ENCODE results near the gene TENM3.

DNA sequence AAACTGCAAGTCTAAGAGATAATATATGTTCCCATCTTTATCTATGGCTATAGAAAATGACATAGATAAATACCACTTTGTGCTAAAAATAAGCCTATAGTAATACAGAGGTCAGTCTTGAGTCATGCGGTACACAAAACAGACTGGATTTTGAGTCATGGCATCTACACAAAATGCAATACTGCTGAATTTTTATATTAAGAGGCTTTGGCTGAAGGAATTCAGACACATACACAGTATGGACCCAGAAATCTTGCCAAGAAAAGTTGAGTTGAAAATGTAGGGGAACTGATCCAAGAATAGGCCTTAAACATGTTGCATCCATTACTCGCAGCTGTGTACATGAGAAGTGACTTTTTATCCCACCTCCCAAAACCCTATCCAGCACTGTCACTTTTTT, 184.4 kb downstream of the TENM3 start:
- TF ChIP-seq POLR2A (IDR thresholded peaks at IDR 0.05; ENCODE audit: low read depth, low read length) (no peak), MYC (IDR thresholded peaks at IDR 0.05; ENCODE audit: low read depth, low read length) (no peak)
- TF ChIP-seq, protein P1, sequence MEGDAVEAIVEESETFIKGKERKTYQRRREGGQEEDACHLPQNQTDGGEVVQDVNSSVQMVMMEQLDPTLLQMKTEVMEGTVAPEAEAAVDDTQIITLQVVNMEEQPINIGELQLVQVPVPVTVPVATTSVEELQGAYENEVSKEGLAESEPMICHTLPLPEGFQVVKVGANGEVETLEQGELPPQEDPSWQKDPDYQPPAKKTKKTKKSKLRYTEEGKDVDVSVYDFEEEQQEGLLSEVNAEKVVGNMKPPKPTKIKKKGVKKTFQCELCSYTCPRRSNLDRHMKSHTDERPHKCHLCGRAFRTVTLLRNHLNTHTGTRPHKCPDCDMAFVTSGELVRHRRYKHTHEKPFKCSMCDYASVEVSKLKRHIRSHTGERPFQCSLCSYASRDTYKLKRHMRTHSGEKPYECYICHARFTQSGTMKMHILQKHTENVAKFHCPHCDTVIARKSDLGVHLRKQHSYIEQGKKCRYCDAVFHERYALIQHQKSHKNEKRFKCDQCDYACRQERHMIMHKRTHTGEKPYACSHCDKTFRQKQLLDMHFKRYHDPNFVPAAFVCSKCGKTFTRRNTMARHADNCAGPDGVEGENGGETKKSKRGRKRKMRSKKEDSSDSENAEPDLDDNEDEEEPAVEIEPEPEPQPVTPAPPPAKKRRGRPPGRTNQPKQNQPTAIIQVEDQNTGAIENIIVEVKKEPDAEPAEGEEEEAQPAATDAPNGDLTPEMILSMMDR (IDR thresholded peaks at IDR 0.05; ENCODE audit: extremely low read depth in 1 of 2, insufficient read depth in 1 of 2, low read depth in 1 of 2, low read length in 2 of 2): no peak
- TF ChIP-seq, protein P2, sequence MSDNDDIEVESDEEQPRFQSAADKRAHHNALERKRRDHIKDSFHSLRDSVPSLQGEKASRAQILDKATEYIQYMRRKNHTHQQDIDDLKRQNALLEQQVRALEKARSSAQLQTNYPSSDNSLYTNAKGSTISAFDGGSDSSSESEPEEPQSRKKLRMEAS (IDR thresholded peaks at IDR 0.05; ENCODE audit: insufficient read depth, insufficient read length): no peak
